HG02798 (cell line): ENCODE measurements around the gene SYNE1.

Experiments used
- ATAC-seq: cut with Tn5 transposase; IDR thresholded peaks from one replicate; pipeline ENCODE4 v1.9.1; 2021; ENCODE audit warnings: mild to moderate bottlenecking; ENCODE audit not compliant: unreplicated experiment, poor library complexity

Gene SYNE1

GRCh38 chr6:152207915-152208714, 429.0 kb downstream of the SYNE1 start:
- no peak for ATAC-seq

- no peak for ATAC-seq
Measured at GRCh38 chr6:152206072-152206818, 430.9 kb downstream of the SYNE1 start.

GRCh38 chr6:152204591-152204990, 432.6 kb downstream of the SYNE1 start:
- no peak for ATAC-seq

- ATAC-seq = no peak
Measured at GRCh38 chr6:152201120-152201519, 436.0 kb downstream of the SYNE1 start.

- ATAC-seq = no peak
Measured at GRCh38 chr6:152195896-152196295, 441.3 kb downstream of the SYNE1 start.

- ATAC-seq = no peak
Measured at GRCh38 chr6:152189736-152190135, 447.4 kb downstream of the SYNE1 start.

- ATAC-seq = no peak
Measured at GRCh38 chr6:152188011-152188410, 449.2 kb downstream of the SYNE1 start.

GRCh38 chr6:152186840-152187239, 450.3 kb downstream of the SYNE1 start:
- no peak for ATAC-seq

- ATAC-seq = peak; percentile 67
Measured at GRCh38 chr6:152184917-152185574, 452.1 kb downstream of the SYNE1 start.

GRCh38 chr6:152184573-152184916, 452.6 kb downstream of the SYNE1 start:
- ATAC-seq = peak; percentile 45

GRCh38 chr6:152180601-152181000, 456.6 kb downstream of the SYNE1 start:
- ATAC-seq = no peak

- ATAC-seq = no peak
Measured at GRCh38 chr6:152176268-152176667, 460.9 kb downstream of the SYNE1 start.

- ATAC-seq = no peak
Measured at GRCh38 chr6:152173957-152174356, 463.2 kb downstream of the SYNE1 start.

- ATAC-seq = no peak
Measured at GRCh38 chr6:152173321-152173720, 463.8 kb downstream of the SYNE1 start.

- peak; percentile 96 for ATAC-seq
Measured at GRCh38 chr6:152170702-152171667, 466.2 kb downstream of the SYNE1 start.

GRCh38 chr6:152170313-152170701, 466.9 kb downstream of the SYNE1 start:
- ATAC-seq = no peak

- no peak for ATAC-seq
Measured at GRCh38 chr6:152167641-152168603, 469.2 kb downstream of the SYNE1 start.

GRCh38 chr6:152166897-152167296, 470.3 kb downstream of the SYNE1 start:
- ATAC-seq = no peak

- no peak for ATAC-seq
Measured at GRCh38 chr6:152166497-152166896, 470.7 kb downstream of the SYNE1 start.
